Esophagus muscularis mucosa (tissue), 4 donors: Measurements from ENCODE around the gene STK32B. TPM values are rescaled to one million over a fixed set of nuclear protein-coding genes. Genes with fewer than 3 reads are reported as not detected.

Source experiments
- DNase-seq: peaks from one replicate; pipeline ENCODE4 v3.0.0-alpha.2; 2017; ENCODE audit errors: extremely low spot score
- H3K27ac ChIP-seq, 4 donors: fragments of 200-600 bp; sonication (generic); replicated peaks in 1 of 4; 1 replicate in 3 of 4; 2 replicates in 1 of 4; pipeline ENCODE4 v1.5.1; 2016 to 2019; ENCODE audit warnings: mild to moderate bottlenecking in 1 of 4
- H3K27me3 ChIP-seq, 4 donors: fragments of 200-600 bp; sonication (generic); one replicate each; pipeline versions ENCODE4 v1.5.1 to v1.6.0; 2016 to 2019
- H3K36me3 ChIP-seq, 4 donors: fragments of 200-600 bp; sonication (generic); one replicate each; pipeline ENCODE4 v1.5.1; 2016 to 2019
- H3K4me1 ChIP-seq, 4 donors: fragments of 200-600 bp; sonication (generic); one replicate each; pipeline ENCODE4 v1.5.1; 2016 to 2019
- H3K4me3 ChIP-seq, 4 donors: fragments of 200-600 bp; sonication (generic); 1 replicate in 2 of 4; 2 replicates in 2 of 4; pipeline ENCODE4 v1.5.1; 2016 to 2019; ENCODE audit warnings: mild to moderate bottlenecking in 4 of 4, moderate library complexity in 1 of 4
- H3K9me3 ChIP-seq, 4 donors: fragments of 200-600 bp; sonication (generic); 1 replicate in 3 of 4; 2 replicates in 1 of 4; pipeline ENCODE4 v1.5.1; 2016 to 2019
- EP300 ChIP-seq: sonication (generic); formaldehyde crosslinking; IDR thresholded peaks from one replicate; pipeline ENCODE4 v1.6.1; 2017; ENCODE audit warnings: antibody characterized with exemption
- POLR2A ChIP-seq: fragments of 450-650 bp; IDR thresholded peaks from one replicate; pipeline ENCODE4 v1.6.1; 2017; ENCODE audit warnings: antibody characterized with exemption, moderate library complexity, mild to moderate bottlenecking, low read depth
- POLR2AphosphoS5 ChIP-seq, 2 donors: sonication (generic); formaldehyde crosslinking; IDR thresholded peaks; one replicate each; pipeline ENCODE4 v1.6.1; 2017; ENCODE audit warnings: antibody characterized with exemption in 2 of 2
- WGBS: methylation state at CpG from one replicate; pipeline ENCODE4 v1.1.5; 2018; 5-methylcytosine and 5-hydroxymethylcytosine counted together
- intact Hi-C: fragments of 100-400 bp; cut with DNase I; formaldehyde crosslinking; loops from one replicate; pipeline ENCODE4 v1.15.1; 2023
- total RNA-seq, 4 donors: library from RNA; depleted of rRNA; stranded (reverse); fragments of >200 nt; gene quantifications; one replicate each; pipeline versions ENCODE4 v1.1.0 to v1.2.1, GENCODE V29; 2016
- TF ChIP-seq, protein P1 (sequence below), 3 experiments: fragments of 200-600 bp in 2 of 3; fragments of 450-650 bp in 1 of 3; sonication (generic) in 2 of 3; IDR thresholded peaks; one replicate each; pipeline ENCODE4 v1.5.1; 2017 to 2019; ENCODE audit warnings: antibody characterized with exemption in 3 of 3, mild to moderate bottlenecking in 2 of 3, moderate library complexity in 1 of 3

Gene STK32B
- total RNA-seq, 4 donors from 2014 or later, result 1.7 to 3.8 (median 2.7) TPM

DNA sequence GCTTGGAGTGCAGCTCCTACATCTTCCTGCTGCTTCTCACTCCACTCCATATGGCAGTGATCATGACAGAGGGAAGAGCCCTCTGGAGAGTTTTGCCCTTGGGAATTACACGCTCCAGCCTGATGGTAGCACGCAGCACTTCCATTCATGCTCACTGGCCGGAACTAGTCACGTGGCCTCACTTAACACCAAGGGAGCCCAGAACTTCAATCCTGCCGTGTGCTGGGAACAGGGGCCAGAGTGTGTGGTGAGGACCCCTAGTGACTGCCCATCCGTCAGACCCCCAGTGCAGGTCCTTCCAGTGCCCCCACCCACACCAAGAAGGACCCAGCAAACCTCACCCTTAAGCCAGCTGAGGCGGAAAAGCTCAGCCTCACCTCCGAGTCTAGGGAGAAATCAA, 426.3 kb downstream of the STK32B start:
- H3K9me3 ChIP-seq, result no peaks in the 10 kb centered on the region
- DNase-seq, result no peak
- TF ChIP-seq POLR2AphosphoS5 (IDR thresholded peaks at IDR 0.05) (no peak), POLR2A (no peak), EP300 (no peak)
- TF ChIP-seq, protein P1, sequence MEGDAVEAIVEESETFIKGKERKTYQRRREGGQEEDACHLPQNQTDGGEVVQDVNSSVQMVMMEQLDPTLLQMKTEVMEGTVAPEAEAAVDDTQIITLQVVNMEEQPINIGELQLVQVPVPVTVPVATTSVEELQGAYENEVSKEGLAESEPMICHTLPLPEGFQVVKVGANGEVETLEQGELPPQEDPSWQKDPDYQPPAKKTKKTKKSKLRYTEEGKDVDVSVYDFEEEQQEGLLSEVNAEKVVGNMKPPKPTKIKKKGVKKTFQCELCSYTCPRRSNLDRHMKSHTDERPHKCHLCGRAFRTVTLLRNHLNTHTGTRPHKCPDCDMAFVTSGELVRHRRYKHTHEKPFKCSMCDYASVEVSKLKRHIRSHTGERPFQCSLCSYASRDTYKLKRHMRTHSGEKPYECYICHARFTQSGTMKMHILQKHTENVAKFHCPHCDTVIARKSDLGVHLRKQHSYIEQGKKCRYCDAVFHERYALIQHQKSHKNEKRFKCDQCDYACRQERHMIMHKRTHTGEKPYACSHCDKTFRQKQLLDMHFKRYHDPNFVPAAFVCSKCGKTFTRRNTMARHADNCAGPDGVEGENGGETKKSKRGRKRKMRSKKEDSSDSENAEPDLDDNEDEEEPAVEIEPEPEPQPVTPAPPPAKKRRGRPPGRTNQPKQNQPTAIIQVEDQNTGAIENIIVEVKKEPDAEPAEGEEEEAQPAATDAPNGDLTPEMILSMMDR (IDR thresholded peaks at IDR 0.05), result no peak
- intact Hi-C loops, result no loop called here
- H3K27ac ChIP-seq, result no peak overlapping the region
- H3K4me3 ChIP-seq, result no peak overlapping the region
- H3K36me3 ChIP-seq, result no peaks in the 10 kb centered on the region
- H3K4me1 ChIP-seq, result no peaks in the 10 kb centered on the region
- H3K27me3 ChIP-seq, result no peaks in the 10 kb centered on the region
- 85% methylated on average over 6 of the region's 8 CpGs for WGBS

DNA sequence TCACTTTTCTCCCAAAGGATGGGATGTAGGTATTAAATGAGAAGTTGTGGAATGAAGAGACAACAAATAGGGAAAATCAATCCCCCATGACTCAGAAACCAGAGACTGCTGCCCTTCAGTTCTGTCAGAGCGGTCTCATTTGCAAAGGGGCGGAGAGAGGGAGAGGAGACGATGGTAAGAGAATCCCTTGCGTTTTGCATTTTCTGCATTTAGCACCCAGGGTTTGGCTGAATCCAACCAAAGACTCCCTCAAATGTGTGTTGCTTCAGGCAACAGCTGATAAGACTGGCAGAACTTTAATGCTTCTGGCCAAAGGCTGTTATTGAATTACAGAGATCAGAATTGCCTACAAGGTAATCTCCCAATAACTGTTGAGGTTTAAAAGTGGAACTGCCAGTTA, 426.9 kb downstream of the STK32B start:
- Histone ChIP-seq H3K9me3 (no peaks in the 10 kb centered on the region), H3K27ac (no peak overlapping the region), H3K4me1 (no peaks in the 10 kb centered on the region), H3K4me3 (no peak overlapping the region), H3K36me3 (no peaks in the 10 kb centered on the region), H3K27me3 (no peaks in the 10 kb centered on the region)
- TF ChIP-seq, protein P1 (IDR thresholded peaks at IDR 0.05), result no peak
- TF ChIP-seq POLR2AphosphoS5 (IDR thresholded peaks at IDR 0.05) (no peak), EP300 (no peak), POLR2A (no peak)
- DNase-seq, result no peak
- intact Hi-C loops, result no loop called here
- WGBS, result 67% methylated on average over 4 of the region's 4 CpGs

DNA sequence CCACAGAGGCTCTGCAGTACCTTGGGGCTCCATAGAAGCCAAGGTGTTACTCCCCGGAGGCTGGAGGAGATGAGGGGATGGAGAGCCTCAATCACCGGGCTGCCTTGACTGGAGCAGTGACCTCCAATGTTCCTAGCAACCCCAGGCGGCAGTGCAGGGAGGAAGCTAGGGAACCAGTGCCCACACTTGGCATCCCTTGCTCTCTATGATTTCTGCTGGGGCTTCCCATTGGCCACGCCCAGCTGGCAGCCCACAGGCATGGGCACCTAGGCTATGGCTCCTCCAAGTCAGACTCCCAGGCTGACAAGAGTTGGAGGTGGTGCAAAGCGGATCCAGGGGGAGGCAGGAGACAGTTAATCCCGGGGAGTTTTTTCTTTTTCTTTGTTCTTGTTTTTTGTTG, 427.4 kb downstream of the STK32B start:
- H3K36me3 ChIP-seq, result no peaks in the 10 kb centered on the region
- no peak overlapping the region for H3K27ac ChIP-seq
- H3K27me3 ChIP-seq, result no peaks in the 10 kb centered on the region
- 92% methylated on average over 6 of the region's 6 CpGs for WGBS
- no peak overlapping the region for H3K4me3 ChIP-seq
- H3K4me1 ChIP-seq, result no peaks in the 10 kb centered on the region
- TF ChIP-seq POLR2AphosphoS5 (IDR thresholded peaks at IDR 0.05), result no peak
- TF ChIP-seq, protein P1 (IDR thresholded peaks at IDR 0.05), result no peak
- TF ChIP-seq EP300, result no peak
- TF ChIP-seq POLR2A, result no peak
- H3K9me3 ChIP-seq, result no peaks in the 10 kb centered on the region
- DNase-seq, result no peak
- intact Hi-C loops, result no loop called here

DNA sequence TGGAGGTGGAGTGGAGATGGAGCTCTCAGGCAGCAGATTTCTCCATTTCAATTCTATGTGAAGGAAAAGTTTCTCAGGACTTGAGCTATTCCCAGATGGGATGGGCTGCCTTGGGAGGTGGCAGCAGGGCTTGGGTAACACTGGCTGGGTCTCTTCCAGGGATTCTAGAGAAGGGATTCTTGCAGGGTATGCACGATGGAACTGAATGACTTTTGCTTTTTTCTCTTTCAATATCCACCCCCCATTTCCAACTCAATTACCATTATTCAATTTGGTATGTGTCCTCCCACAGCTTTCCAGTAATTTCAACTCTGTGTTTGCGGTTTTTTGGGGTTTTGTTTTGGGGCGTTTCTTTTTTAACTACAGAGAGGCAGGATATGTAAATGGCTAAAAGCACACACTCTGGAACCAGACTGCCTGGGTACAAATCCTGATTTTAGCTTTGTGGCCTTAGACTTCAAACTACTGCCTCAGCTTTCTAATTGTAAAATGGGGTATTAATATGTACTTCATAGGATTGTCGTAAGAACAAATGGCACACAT, 428.3 kb downstream of the STK32B start:
- H3K9me3 ChIP-seq, result peaks cover 0 to under 1% (median 0%) of the 10 kb centered on the region in 4 donors
- TF ChIP-seq, protein P1 (IDR thresholded peaks at IDR 0.05), result no peak
- TF ChIP-seq POLR2AphosphoS5 (IDR thresholded peaks at IDR 0.05) (no peak), POLR2A (no peak), EP300 (no peak)
- no peaks in the 10 kb centered on the region for H3K4me1 ChIP-seq
- DNase-seq, result no peak
- H3K27me3 ChIP-seq, result no peaks in the 10 kb centered on the region
- no peaks in the 10 kb centered on the region for H3K36me3 ChIP-seq
- intact Hi-C loops, result no loop called here
- no peak overlapping the region for H3K27ac ChIP-seq
- WGBS, result 82% methylated on average over 4 of the region's 4 CpGs
- no peak overlapping the region for H3K4me3 ChIP-seq

DNA sequence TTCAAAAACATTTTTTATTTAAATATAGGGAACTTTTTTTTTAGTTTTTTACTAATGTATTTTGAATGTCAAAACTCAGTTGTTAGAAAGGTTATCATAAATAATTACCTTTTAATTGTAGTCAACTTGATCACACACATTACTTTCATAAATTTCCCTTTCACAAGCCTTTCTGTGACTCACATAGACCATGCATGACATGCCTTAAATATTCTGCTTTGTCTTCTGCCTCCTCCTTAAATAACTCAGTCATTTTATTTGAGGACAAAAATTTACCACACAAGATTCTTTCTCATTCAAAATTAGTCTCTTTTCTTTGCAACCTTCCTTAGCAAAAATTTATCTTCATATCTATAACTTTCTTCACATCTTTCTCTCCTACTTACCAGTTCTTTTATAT, 437.1 kb downstream of the STK32B start:
- Histone ChIP-seq H3K27ac (no peak overlapping the region), H3K27me3 (no peaks in the 10 kb centered on the region), H3K4me1 (no peaks in the 10 kb centered on the region), H3K9me3 (peaks cover 0 to 45% (median 36%) of the 10 kb centered on the region in 4 donors), H3K4me3 (no peak overlapping the region), H3K36me3 (peaks cover 0 to 3% (median 0%) of the 10 kb centered on the region in 4 donors)
- DNase-seq, result no peak
- intact Hi-C loops, result no loop called here
- TF ChIP-seq POLR2AphosphoS5 (IDR thresholded peaks at IDR 0.05) (no peak), EP300 (no peak), POLR2A (no peak)
- TF ChIP-seq, protein P1 (IDR thresholded peaks at IDR 0.05), result no peak
